Pancreas (tissue), 10 donors: Measurements from ENCODE around the gene CEACAM1. TPM values are rescaled to one million over a fixed set of nuclear protein-coding genes. Genes with fewer than 3 reads are reported as not detected.
"Not testable (repeated sequence)": the region's sequence is repeated elsewhere in the genome, so short reads cannot be mapped to it uniquely, and the experiment has no call there.

Experiments
- ATAC-seq, 4 donors: fragments of 200-7000 bp; cut with Tn5 transposase; one replicate each; pipeline versions ENCODE4 v1.8.0 to v1.9.1; 2020; ENCODE audit warnings: mild to moderate bottlenecking in 4 of 4, moderate library complexity in 4 of 4
- DNase-seq, 6 donors: peaks; one replicate each; pipeline ENCODE4 v3.0.0-alpha.2; 2020
- FAIRE-seq: peaks from 2 replicates; lab custom pipeline; 2012; peaks lifted over from hg19 to GRCh38; lab: Jason Lieb, UNC
- H3K27ac ChIP-seq, 4 donors: fragments of 200-600 bp; sonication (generic); 1 replicate in 3 of 4; 2 replicates in 1 of 4; pipeline versions ENCODE4 v1.5.0 to v1.8.0; 2020
- H3K27me3 ChIP-seq, 4 donors: fragments of 200-600 bp; one replicate each; pipeline ENCODE4 v1.8.0; 2021
- H3K36me3 ChIP-seq, 3 donors: fragments of 200-600 bp; sonication (generic) in 1 of 3; one replicate each; pipeline versions ENCODE4 v1.5.0 to v1.8.0; 2020 to 2021
- H3K4me1 ChIP-seq, 3 donors: fragments of 200-600 bp; one replicate each; pipeline ENCODE4 v1.8.0; 2021
- H3K4me3 ChIP-seq, 4 donors: fragments of 200-600 bp; sonication (generic) in 2 of 4; one replicate each; pipeline versions ENCODE4 v1.5.0 to v1.8.0; 2020 to 2021
- H3K9me3 ChIP-seq, 4 donors: fragments of 200-600 bp; one replicate each; pipeline ENCODE4 v1.8.0; 2021
- CTCF ChIP-seq, 4 donors: fragments of 200-600 bp; sonication (generic) in 3 of 4; IDR thresholded peaks; one replicate each; pipeline versions ENCODE4 v1.5.0 to v1.8.0; 2021; ENCODE audit warnings: antibody characterized with exemption in 4 of 4
- WGBS, 2 donors: extraction: QIAGEN DNeasy Blood & Tissue Kit; methylation state at CpG; one replicate each; pipeline ENCODE4 v1.1.7; 2013; 5-methylcytosine and 5-hydroxymethylcytosine counted together
- intact Hi-C, 3 donors: fragments of 100-400 bp; cut with DNase I; formaldehyde crosslinking; loops; one replicate each; pipeline versions ENCODE4 v1.11.1 to v1.14.2; 2022
- polyA plus RNA-seq, 2 donors: library from polyadenylated mRNA; stranded (reverse); fragments of 200-250 nt; gene quantifications; one replicate each; pipeline ENCODE4 v1.2.3, GENCODE V29; 2013
- total RNA-seq, 6 donors: library from RNA; stranded (reverse); fragmentation: NEBNext Ultra II Directional in 4 of 6; extraction: Animal tissue kit (Norgen Biotek cat#: 25700) in 4 of 6; gene quantifications; one replicate each; pipeline versions ENCODE4 v1.2.1 to v1.2.4, GENCODE V29; 2021 to 2023
- donor health status: healthy with polysubstance abuse.
- donor health status: DM: no; HTN: no; CAD: no; lungs with moderate emphysema.
- donor health status: DM: no; HTN: no; CAD: no.
- donor health status: control.
- donor health status: control.
- donor health status: Bipolar disorder and iron deficiency.
- donor health status: DM: yes; HTN: yes; CAD: no.
- donor health status: DM: no; HTN: no; CAD: no.
- donor health status: DM: no; HTN: no; CAD: no.
- donor health status: DM: yes; HTN: yes; CAD: no.

Gene CEACAM1
- total and polyA plus RNA-seq, 8 donors: 1.3 to 7.2 (median 1.9) TPM

- WGBS, 2 donors: 74 to 81% methylated on average over 5 of the region's 5 CpGs
- H3K27ac ChIP-seq: no peak overlapping the region
- ATAC-seq: no peak
These were observed 61.0 kb downstream of the CEACAM1 start for GRCh38 chr19:42467183-42467760.

DNA sequence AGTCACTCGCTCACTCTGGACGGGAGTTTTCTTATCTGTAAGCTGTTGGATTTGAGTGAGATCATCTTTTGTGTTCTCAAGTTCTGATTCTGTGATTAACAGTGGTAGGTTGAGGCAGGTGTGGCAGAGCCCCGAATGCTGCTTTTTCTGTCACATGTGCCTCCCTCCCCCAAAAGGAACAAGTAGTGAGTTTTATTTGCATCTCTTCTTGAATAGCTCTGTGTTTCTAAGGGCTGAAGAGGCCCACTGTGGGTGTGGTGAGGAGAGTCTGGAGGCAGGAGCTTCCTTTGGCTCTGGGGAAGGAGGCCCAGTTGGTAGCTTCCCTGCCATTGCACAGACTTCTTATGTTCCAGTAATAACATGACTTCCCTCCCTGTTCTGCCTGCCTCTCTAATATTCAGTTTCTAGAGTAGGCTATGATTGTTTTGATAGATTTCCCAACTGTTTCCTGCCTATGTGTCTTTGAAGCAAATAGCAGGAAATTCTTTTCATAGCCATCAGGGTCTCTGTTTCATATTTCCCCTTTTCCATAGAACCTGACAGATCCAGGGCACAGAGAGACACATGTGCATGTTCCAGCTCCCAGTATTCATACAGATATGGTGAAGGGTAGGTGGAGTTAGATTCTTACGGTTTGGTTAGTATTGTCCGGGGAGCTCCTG, 61.6 kb downstream of the CEACAM1 start:
- ATAC-seq: no peak
- no peaks in the 10 kb centered on the region for H3K36me3 ChIP-seq
- H3K27ac ChIP-seq: no peak overlapping the region
- intact Hi-C loops: no loop called here
- no peak for DNase-seq
- 70 to 72% methylated on average over 5 of the region's 5 CpGs for WGBS, 2 donors
- no peaks in the 10 kb centered on the region for H3K9me3 ChIP-seq
- no peaks in the 10 kb centered on the region for H3K27me3 ChIP-seq
- no peak for FAIRE-seq
- no peaks in the 10 kb centered on the region for H3K4me1 ChIP-seq
- TF ChIP-seq CTCF (IDR thresholded peaks at IDR 0.05): no peak
- no peak overlapping the region for H3K4me3 ChIP-seq

More at GRCh38 chr19:42467183-42467760, 61.0 kb downstream of the CEACAM1 start:
- DNase-seq (no peak), FAIRE-seq (no peak)
- Histone ChIP-seq H3K27me3 (no peaks in the 10 kb centered on the region), H3K9me3 (no peaks in the 10 kb centered on the region), H3K4me3 (no peak overlapping the region), H3K36me3 (no peaks in the 10 kb centered on the region), H3K4me1 (no peaks in the 10 kb centered on the region)
- TF ChIP-seq CTCF (IDR thresholded peaks at IDR 0.05): no peak
- intact Hi-C loops: no loop called here

GRCh38 chr19:42465827-42466280, 62.4 kb downstream of the CEACAM1 start:
- 76 to 82% methylated on average over 5 of the region's 5 CpGs for WGBS, 2 donors
- DNase-seq (no peak), ATAC-seq (no peak), FAIRE-seq (no peak)
- no peaks in the 10 kb centered on the region for H3K4me1 ChIP-seq
- no peaks in the 10 kb centered on the region for H3K9me3 ChIP-seq
- TF ChIP-seq CTCF (IDR thresholded peaks at IDR 0.05): no peak
- H3K27ac ChIP-seq: no peak overlapping the region
- H3K4me3 ChIP-seq: no peak overlapping the region
- H3K27me3 ChIP-seq: no peaks in the 10 kb centered on the region
- no peaks in the 10 kb centered on the region for H3K36me3 ChIP-seq
- intact Hi-C loops: no loop called here

GRCh38 chr19:42461700-42462324, 66.5 kb downstream of the CEACAM1 start:
- DNase-seq (no peak), ATAC-seq (peak in 2 of 4 donors; percentile 24 to 57), FAIRE-seq (no peak)
- no peaks in the 10 kb centered on the region for H3K27me3 ChIP-seq
- no peaks in the 10 kb centered on the region for H3K36me3 ChIP-seq
- no peak overlapping the region for H3K27ac ChIP-seq
- no peak for TF ChIP-seq CTCF (IDR thresholded peaks at IDR 0.05)
- no peaks in the 10 kb centered on the region for H3K9me3 ChIP-seq
- no peak overlapping the region for H3K4me3 ChIP-seq
- no peaks in the 10 kb centered on the region for H3K4me1 ChIP-seq
- intact Hi-C loops: no loop called here
- WGBS, 2 donors: 59 to 69% methylated on average over 4 of the region's 4 CpGs

GRCh38 chr19:42461231-42461630, 67.0 kb downstream of the CEACAM1 start:
- ATAC-seq, H3K4me3 ChIP-seq, H3K9me3 ChIP-seq, H3K27ac ChIP-seq, H3K27me3 ChIP-seq, H3K4me1 ChIP-seq, H3K36me3 ChIP-seq, FAIRE-seq, intact Hi-C loops, DNase-seq: not testable (repeated sequence)
- 81 to 92% methylated on average over 8 of the region's 8 CpGs for WGBS, 2 donors
